ENCODE results near the gene GNA15. TPM values are rescaled to one million over a fixed set of nuclear protein-coding genes. Genes with fewer than 3 reads are reported as not detected.
"Not testable (repeated sequence)": the region's sequence is repeated elsewhere in the genome, so short reads cannot be mapped to it uniquely, and the experiment has no call there.

The GNA15 gene
- total RNA-seq, 1 donor from 2014 or later: 1.2 TPM

DNA sequence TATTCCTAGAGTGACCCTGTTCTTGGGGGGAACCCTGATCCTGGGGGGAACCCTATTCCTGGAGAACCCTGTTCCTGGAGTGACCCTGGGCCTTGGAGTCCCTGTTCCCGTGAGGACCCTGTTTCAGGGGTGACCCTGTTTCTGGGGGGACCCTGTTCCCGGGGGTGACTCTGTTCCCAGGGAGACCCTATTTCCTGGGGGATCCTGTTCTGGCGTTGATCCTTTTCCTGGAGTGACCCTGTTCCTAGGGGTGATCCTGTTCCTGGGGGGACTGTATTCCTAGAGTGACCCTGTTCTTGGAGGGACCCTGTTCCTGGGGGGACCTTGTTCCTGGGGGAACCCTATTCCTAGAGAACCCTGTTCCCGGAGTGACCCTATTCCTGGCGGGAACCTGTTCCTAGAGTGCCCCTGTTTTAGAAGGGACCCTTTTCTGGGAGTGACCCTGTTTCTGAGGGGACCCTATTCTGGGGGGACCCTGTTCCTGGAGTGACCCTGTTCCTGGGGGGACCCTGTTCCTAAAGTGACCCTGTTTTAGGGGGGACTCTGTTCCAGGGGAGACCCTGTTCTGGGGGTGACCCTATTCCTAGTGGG is 15.0 kb downstream of the GNA15 start:
- no peak for DNase-seq (ENCODE audit: low read depth)
- no peak overlapping the region for H3K4me3 ChIP-seq (ENCODE audit: low read depth, low read length)
- TF ChIP-seq, protein P1, sequence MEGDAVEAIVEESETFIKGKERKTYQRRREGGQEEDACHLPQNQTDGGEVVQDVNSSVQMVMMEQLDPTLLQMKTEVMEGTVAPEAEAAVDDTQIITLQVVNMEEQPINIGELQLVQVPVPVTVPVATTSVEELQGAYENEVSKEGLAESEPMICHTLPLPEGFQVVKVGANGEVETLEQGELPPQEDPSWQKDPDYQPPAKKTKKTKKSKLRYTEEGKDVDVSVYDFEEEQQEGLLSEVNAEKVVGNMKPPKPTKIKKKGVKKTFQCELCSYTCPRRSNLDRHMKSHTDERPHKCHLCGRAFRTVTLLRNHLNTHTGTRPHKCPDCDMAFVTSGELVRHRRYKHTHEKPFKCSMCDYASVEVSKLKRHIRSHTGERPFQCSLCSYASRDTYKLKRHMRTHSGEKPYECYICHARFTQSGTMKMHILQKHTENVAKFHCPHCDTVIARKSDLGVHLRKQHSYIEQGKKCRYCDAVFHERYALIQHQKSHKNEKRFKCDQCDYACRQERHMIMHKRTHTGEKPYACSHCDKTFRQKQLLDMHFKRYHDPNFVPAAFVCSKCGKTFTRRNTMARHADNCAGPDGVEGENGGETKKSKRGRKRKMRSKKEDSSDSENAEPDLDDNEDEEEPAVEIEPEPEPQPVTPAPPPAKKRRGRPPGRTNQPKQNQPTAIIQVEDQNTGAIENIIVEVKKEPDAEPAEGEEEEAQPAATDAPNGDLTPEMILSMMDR (conservative IDR thresholded peaks at IDR 0.05; ENCODE audit: low read depth, low read length): no peak

DNA sequence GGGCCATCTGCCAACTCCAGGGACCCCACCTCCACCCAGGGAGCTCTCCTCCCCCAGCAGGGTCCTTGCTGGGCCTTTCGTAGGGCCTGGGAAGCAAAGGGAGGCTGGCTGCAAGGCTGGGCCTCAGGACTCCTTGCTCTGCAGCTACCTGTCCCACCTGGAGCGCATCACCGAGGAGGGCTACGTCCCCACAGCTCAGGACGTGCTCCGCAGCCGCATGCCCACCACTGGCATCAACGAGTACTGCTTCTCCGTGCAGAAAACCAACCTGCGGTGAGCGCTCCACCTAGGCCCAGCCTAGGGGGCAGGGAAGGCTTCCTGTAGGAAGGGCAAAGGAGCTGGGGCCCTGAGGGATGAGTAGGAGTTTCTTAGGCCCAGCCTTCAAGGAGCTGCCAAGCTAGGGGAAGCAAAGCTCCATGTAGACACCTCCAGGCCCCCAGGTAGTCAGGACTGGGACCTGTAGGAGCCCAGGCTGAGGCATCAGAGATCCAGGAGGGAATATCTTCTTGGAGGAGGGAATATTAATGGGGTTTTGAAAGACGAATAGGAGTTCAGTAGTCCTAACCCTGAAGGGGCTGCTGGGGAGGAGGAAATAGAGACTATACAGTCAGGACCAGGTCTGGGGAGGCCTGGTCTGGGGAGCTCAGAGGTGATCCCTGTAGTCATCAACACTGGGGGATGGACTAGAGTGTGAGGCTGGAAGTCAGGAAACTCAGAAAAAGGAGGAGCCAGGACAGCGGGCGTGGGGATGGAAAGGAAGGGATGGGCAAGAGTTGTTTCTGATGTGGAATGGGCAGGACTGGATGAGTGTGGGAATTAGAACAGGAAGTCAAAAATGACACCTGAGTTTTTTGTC is 16.0 kb downstream of the GNA15 start:
- TF ChIP-seq, protein P1 (conservative IDR thresholded peaks at IDR 0.05; ENCODE audit: low read depth, low read length): no peak

DNA sequence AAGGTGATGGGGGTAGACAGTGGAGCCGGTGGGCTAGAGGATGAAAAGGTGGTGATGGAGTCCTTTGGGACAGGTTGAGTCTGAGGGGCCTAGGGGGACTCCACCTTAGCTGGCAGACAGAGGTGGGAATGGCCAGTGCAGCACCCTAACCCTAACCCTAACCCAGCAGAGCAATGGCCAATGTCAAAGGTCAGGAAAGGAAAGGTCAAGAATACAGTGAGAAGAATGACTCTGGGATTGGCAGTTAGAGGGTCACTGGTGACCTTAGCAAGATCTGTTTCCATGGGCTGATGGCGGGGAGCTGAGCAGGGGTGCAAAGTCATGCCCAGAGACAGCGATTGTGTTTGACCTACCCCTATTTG is 16.6 kb downstream of the GNA15 start:
- TF ChIP-seq, protein P1 (conservative IDR thresholded peaks at IDR 0.05; ENCODE audit: low read depth, low read length): no peak
- DNase-seq (ENCODE audit: low read depth): no peak
- H3K4me3 ChIP-seq (ENCODE audit: low read depth, low read length): no peak overlapping the region

More for the DNA sequence above, 16.0 kb downstream of the GNA15 start:
- H3K4me3 ChIP-seq (ENCODE audit: low read depth, low read length): no peak overlapping the region
- DNase-seq (ENCODE audit: low read depth): no peak

DNA sequence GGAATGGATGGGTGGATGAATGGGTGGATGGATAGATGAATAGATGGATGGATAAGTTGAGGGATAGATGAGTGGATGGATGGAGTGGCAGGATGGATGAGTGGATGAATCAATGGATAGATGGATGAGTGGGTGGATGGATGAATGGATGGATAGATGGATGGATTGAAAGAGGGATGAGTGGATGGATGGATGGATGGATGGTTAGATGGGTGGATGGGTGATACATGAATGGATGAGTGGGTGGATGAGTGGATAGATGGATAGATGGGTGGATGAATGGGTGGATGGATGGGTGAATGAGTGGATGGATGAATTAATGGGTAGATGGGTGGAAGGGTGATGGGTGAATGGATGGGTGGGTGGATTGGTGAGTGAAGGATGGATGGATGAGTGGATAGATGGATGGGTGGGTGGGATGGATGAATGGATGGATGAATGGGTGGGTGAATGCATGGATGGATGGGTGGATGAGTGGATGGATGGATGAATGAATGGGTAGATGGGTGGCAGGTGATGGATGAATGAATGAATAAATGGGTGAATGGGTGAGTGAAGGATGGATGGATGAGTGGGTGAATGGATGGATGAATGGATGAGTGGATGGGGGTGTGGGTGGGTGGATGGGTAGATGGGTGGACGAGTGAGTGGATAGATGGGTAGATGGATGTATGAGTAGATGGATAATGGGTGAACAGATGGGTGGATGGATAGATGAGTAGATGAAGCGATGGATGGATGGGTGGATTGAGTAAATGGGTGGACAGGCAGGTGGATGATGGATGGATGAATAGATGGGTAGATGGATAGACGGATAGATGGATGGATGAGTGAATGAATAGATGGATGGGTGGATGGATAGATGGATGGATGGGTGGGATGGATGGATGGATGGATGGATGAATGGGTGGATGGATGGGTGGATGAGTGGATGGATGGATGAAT is 17.7 kb downstream of the GNA15 start:
- TF ChIP-seq, protein P1 (conservative IDR thresholded peaks at IDR 0.05; ENCODE audit: low read depth, low read length): no peak
- no peak overlapping the region for H3K4me3 ChIP-seq (ENCODE audit: low read depth, low read length)
- DNase-seq (ENCODE audit: low read depth): no peak

DNA sequence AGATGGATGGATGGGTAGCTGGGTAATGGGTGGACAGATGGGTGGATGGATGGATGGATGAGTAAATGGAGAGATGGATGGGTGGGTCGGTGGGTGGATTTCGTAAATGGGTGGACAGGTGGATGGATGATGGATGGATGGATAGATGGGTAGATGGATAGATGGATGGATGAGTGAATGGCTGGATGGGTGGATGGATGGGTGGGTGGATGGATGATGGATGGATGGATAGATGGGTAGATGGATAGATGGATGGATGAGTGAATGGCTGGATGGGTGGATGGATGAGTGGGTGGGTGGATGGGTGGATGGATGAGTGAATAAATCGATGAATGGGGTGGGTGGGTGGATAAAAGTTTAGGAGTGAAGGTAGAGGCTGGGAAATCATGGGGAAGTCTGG is 18.6 kb downstream of the GNA15 start:
- DNase-seq (ENCODE audit: low read depth); H3K4me3 ChIP-seq (ENCODE audit: low read depth, low read length): not testable (repeated sequence)

DNA sequence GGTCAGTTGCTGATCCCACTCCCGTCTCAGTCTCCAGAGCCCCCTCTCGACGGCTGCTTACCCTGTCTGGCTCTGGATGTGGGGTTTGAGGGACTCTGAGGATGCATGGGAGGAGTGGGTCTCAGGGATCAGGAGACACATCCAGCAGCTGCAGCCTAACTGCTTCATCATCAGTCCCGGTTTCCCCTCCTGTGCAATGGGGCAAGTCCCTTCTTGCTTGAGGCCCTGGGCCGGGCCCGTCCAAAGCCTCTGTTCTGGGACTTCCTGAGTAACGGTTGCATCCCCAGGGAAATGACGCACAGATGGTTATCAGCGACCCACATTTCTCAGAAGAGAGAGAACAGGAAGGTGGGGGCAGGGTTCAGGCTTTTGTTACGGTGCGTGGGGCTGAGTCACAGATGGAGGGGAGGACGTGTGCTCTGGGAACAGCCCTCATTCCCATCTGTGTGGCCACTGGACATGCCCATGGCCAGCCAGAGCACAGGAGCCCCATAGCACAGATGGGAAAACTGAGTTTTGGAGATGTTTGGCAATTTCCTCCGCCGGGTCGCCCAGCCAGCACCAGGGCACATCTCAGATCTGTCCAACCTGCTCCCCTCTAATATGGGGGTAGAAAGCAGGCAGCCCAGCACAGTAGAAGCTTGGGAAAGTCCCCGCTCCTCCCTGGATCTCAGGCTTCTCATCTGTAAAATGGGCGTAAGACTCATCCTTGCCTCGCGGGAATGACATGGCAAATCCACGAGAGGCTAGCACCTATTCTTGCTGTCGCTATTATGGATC is 19.3 kb downstream of the GNA15 start:
- no peak for DNase-seq (ENCODE audit: low read depth)
- H3K4me3 ChIP-seq (ENCODE audit: low read depth, low read length): no peak overlapping the region
- TF ChIP-seq, protein P1 (conservative IDR thresholded peaks at IDR 0.05; ENCODE audit: low read depth, low read length): no peak
